Subcutaneous adipose tissue (tissue), 4 donors: ENCODE results near the gene SLC2A11. TPM values are rescaled to one million over a fixed set of nuclear protein-coding genes. Genes with fewer than 3 reads are reported as not detected.

Experiments used
- total RNA-seq, 4 donors: library from RNA; depleted of rRNA; stranded (reverse); fragments of >200 nt; gene quantifications; one replicate each; pipeline ENCODE4 v1.1.0, GENCODE V29; 2016
- TF ChIP-seq, protein P1 (sequence below): fragments of 450-650 bp; IDR thresholded peaks from one replicate; pipeline ENCODE4 v1.5.1; 2016; ENCODE audit warnings: low read depth, mild to moderate bottlenecking, control low read depth, antibody characterized with exemption, moderate library complexity

Gene SLC2A11
- total RNA-seq, 4 donors from 2014 or later = 4.8 to 10.2 (median 5.5) TPM

- TF ChIP-seq, protein P1, sequence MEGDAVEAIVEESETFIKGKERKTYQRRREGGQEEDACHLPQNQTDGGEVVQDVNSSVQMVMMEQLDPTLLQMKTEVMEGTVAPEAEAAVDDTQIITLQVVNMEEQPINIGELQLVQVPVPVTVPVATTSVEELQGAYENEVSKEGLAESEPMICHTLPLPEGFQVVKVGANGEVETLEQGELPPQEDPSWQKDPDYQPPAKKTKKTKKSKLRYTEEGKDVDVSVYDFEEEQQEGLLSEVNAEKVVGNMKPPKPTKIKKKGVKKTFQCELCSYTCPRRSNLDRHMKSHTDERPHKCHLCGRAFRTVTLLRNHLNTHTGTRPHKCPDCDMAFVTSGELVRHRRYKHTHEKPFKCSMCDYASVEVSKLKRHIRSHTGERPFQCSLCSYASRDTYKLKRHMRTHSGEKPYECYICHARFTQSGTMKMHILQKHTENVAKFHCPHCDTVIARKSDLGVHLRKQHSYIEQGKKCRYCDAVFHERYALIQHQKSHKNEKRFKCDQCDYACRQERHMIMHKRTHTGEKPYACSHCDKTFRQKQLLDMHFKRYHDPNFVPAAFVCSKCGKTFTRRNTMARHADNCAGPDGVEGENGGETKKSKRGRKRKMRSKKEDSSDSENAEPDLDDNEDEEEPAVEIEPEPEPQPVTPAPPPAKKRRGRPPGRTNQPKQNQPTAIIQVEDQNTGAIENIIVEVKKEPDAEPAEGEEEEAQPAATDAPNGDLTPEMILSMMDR = no peak
These were observed 20.8 kb upstream of the SLC2A11 start for GRCh38 chr22:23836692-23837495.

- TF ChIP-seq, protein P1 = no peak
These were observed 20.2 kb upstream of the SLC2A11 start for GRCh38 chr22:23837496-23837859.

DNA sequence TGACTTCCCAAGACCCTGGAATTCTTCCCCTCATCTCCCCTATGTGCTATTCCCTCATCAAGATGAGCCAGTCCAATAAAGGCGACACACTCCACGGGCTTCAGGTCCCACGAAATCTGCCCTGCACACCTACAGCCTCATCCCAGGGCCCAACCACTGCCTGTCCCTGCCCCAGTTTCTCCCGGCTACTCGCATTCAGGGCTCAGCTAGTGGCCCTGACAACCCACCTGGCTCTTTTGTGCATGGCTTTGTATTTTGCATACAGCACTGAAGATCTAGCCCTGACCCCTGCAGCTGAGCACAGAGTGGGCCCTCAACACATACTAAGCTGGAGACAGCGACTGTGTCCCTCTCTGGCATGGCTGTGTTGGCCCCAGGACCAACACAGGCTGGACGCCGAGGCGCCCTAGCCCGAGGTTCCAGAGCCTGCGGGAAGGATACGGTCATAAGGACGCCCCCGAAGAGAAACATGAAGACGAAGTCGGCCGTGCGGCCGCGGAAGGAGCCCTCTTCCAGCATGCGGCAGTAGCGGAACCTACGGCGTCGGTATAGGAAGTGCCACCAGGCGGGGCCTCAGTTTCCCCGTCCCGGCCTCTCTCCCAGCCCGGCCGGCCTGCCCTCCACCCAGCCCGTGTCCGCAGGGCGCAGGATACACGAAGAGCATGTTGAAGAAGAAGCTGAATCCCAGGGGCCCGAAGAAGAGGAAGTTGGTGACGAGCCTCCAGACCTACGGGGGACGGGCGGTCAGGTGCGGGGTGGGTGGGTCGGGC, 19.6 kb upstream of the SLC2A11 start:
- TF ChIP-seq, protein P1 = no peak

DNA sequence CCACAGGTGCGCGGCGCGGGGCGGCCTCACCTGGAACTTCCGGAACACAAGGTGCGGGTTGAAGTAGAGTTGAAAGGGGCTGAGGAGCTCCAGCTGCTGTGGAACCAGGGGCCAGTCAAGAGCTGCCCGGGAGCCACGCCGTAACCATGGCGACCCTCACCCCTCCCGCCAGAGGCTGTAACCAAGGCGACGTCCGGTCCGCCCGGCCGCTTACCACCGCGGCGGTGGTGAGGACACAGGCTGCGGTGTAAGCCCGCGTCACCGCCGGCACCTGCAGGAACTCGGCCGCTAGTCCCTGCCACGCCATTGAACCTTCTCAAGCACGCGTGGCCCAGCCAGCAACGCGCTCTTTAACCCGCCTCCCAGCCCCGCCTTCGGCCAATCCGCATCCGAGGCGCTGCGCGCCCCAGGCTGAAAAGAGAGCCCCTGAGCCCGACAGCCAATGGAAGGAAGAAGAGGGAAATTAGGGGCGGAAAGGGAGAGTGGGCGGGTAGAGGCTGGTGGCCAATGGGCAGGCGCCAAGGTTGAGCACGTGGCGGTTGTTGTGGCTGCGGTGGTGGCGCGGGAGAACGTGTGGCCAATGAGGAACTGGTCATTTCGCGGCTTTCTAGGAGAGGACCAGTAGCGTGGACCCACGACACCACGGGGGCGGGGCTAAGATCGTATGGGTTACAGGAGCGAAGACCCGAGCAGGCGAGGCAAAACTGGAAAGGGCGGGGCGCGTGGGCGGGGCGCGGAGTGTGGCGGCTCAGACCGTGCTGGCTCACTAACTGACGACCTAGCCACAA, 18.8 kb upstream of the SLC2A11 start, which contains the start of gene DERL3:
Gene DERL3 (minus strand): TSS at position 326 of the 788 bp plus-strand sequence. CDS start 19 bp downstream, at position 307.
- TF ChIP-seq, protein P1 = no peak

DNA sequence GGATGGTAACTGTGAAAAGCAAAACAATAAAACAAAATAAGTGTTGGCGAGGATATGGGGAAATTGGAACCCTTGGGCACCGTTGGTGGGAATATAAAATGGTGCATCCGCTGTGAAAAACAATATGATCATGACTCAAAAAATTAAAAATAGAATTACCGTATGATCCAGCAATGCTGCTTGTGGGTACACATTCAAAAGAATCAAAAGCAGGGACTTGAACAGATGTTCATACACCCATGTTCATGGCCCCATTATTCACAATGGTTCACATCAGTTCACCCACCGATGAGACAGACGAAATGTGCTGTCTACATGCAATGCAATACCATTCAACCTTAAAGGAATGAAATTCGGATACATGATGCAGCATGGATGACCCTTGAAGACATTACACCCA, 17.6 kb upstream of the SLC2A11 start:
- TF ChIP-seq, protein P1 = no peak

GRCh38 chr22:23841292-23841691, 16.4 kb upstream of the SLC2A11 start:
- TF ChIP-seq, protein P1 = no peak
